GM12892 (cell line): ENCODE results near the gene AHRR.
"Not testable (repeated sequence)": the region's sequence is repeated elsewhere in the genome, so short reads cannot be mapped to it uniquely, and the experiment has no call there.

ENCODE experiments used
- DNase-seq: peaks from one replicate; pipeline ENCODE4 v3.0.0; 2011; ENCODE audit not compliant: insufficient read length
- FAIRE-seq: peaks from 2 replicates; lab custom pipeline; 2011; peaks lifted over from hg19 to GRCh38; lab: Jason Lieb, UNC
- POLR2A ChIP-seq: IDR thresholded peaks from 2 replicates; pipeline ENCODE4 v1.6.1; 2011; ENCODE audit warnings: low read depth, low read length, control low read depth
- POLR2AphosphoS5 ChIP-seq: IDR thresholded peaks from 2 replicates; pipeline ENCODE4 v1.6.1; 2011; ENCODE audit warnings: low read depth, low read length, control low read depth
- TAF1 ChIP-seq: IDR thresholded peaks from 2 replicates; pipeline ENCODE4 v1.6.1; 2011; ENCODE audit warnings: low read depth, mild to moderate bottlenecking, control low read depth, low read length, borderline replicate concordance

The AHRR gene

DNA sequence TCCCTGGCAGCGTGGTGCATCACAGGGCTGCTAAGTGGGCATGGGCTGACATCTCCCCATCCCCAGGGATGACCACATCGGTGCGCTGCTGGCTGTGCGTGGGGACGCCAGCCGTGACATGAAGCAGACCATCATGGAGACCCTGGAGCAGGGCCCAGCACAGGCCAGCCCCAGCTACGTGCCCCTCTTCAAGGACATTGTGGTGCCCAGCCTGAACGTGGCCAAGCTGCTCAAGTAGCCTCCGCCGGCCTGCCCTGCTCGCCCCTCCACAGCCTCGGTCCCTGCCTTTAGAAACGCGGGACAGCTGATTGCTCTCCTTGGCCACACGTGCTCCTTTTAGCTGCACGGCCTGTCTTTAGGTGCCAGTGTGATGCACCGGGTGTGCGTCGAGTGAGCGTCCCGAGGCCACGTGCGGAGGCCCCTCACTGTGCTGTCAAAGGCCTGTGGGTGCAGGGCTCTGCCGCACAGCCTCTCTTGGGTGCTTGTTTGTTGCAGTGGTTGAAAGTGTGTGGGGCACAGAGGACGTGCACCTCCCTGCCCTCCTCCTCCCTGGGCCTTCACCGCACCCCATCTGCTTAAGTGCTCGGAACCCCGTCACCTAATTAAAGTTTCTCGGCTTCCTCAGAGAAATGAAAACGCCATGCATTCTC, 145.3 kb downstream of the AHRR start:
- FAIRE-seq (no peak), DNase-seq (no peak)

DNA sequence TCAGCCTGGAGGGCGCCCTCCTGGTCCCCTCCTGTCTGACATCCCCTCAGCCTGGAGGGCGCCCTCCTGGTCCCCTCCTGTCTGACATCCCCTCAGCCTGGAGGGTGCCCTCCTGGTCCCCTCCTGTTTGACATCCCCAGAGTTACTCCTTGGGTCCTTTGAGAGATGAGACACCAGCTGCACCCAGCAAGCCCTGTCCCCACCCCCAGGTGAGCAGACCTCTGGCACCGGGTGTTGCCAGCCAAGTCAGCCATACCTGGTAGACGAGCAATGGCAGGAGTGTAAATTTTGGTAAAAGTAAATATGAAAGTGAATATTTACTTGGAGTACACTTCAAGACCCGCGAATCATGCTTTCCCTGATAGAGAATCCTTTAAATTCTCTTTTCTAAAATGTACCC, 146.9 kb downstream of the AHRR start:
- DNase-seq (no peak), FAIRE-seq (no peak)
- TF ChIP-seq POLR2AphosphoS5 (no peak), TAF1 (no peak), POLR2A (no peak)

More for the DNA sequence above, 145.3 kb downstream of the AHRR start:
- TF ChIP-seq TAF1, result no peak
- no peak for TF ChIP-seq POLR2A
- TF ChIP-seq POLR2AphosphoS5, result no peak

GRCh38 chr5:469752-470483, 148.4 kb downstream of the AHRR start:
- DNase-seq (no peak), FAIRE-seq (no peak)
- TF ChIP-seq POLR2A, result no peak; the same call in 1 of the 2 replicates
- TF ChIP-seq POLR2AphosphoS5, result peak; percentile 40
- no peak for TF ChIP-seq TAF1

DNA sequence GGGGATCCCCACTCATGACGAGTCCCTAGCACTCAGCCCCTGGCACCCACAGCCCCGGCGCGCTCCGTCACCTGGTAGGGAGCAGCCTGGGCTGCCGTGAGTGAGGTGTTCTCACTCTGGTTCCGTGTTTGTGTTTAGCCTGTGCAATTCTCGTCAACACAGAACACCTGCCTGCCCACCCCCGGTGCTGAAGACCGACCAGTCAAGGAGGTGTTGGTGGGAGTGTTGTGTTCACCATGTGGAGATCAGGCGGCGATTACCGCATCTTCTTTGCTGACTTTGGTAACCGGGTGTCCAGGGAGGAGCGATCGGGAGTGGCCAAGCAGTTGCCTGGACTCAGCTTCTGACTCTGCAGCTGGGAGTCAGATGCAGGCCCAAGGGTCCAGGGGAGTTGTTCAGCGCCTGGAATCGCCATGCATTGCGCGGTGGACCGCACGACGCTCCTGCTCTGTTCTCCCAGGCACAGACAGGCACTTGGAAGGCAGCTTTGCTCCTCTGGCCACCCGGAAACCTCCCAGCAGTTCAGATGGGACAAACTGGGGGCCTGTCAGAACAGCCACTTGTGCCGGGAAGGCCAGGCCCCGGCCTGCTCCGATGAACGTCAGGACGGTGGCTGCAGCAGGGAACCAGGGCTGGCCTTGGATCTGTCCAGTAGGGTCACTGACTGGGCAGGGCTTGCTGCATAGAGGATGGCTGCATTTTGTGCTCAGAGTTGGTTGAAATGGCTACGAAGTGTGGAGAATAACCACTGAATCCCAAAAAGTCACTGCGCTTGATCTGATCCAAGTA, 149.6 kb downstream of the AHRR start:
- peak; percentile 39; the same call in 1 of the 2 replicates for TF ChIP-seq POLR2A
- no peak for TF ChIP-seq TAF1
- no peak for FAIRE-seq
- no peak for DNase-seq

DNA sequence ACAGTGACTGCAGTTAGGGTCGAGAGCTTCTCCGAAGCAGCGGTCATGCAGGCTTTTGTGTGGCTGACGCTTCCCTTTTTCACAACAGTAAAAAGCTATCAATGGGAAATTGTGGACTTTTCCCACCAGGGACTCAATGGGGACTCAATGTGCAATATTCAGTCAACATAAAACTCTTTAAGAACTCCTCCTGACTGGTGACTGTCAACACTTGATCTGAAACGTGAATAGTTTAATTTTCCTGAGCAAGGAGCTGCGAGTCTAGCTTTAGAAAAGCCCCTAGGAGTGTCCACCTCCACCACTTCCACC, 150.2 kb downstream of the AHRR start:
- no peak for DNase-seq
- no peak for FAIRE-seq
- TF ChIP-seq TAF1, result no peak
- no peak; the same call in 1 of the 2 replicates for TF ChIP-seq POLR2A
- no peak for TF ChIP-seq POLR2AphosphoS5

DNA sequence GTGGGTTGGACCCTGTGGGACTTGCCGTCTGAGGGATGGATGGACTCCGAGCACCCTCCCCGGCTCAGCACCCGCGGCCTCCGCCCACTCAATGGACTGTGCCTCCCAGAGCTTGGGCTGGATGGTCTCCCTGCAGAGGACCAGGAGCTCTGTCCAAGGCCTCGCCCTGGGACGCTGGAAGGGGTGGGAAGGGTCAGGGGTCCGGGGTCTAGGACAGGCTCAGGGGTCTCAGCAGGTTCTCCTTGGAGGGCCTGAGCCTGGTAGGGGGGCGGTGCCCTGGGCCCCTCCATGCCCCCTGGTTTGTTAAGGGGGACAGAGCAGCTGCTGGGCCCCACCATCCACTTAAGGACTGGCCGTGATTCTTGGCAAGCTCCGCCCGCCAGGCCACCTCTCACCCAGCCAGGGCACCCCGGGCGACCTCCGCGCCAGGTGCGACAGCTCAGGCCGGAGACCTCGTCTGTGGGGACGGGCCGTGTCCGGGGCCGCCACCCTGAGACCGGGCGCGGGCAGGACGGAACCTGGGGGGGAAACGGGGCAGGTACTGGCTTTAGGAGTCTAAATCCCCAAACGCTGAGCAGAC, 150.7 kb downstream of the AHRR start:
- DNase-seq, result no peak
- peak; percentile 24 for FAIRE-seq
- TF ChIP-seq TAF1 (no peak), POLR2AphosphoS5 (no peak; the same call in 1 of the 2 replicates), POLR2A (no peak)

DNA sequence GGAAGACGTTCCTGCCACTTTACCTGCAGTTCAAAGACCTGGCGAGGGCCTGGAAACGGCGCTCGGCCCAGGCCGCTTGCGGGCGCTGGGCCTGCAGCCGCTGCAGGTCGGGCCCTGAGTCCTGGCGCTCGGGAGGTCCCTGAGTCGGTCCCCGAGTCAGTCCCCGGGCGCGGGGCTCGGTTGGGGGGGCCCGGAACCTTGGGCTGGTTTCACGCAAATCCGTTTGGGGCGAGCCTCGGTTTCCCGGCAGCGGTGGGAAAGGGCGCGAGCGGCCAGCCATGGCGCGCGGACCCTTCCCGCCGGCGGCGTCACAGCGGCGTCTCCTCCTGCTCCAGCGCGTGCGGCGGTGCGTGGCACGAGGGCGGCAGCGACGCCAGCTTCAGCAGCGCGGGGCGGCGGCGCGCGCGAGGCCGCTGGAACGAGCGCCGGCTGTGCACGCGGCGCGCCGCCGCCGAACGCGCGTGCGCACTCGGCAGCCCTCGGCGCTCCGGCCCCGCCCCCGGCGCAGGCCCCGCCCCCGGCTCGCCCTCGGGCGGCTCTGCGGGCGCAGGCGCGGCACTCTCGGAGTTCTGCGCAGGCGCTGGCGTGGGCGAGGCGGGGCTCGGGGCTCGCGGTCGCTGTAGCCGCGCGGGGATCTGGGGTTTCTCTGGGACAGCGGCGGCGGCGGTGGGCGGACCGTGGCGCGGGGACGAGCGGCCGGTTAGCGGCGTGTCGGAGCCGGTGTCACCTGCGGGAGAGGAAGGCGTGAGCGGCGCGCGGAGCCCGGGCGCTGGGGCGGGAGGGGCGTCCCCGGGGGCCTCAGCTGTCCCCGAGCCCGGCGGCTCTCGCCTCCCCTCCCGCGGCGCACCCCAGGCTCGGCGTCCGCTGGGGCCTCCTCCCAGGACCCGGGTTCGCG, 151.4 kb downstream of the AHRR start:
- TF ChIP-seq POLR2AphosphoS5 (peak; percentile 76), POLR2A (peak; percentile 80), TAF1 (0 out of 2 replicates have a peak, but pooled peaks have one; percentile 32)
- peak; percentile 97 for DNase-seq
- peak; percentile 100 for FAIRE-seq

DNA sequence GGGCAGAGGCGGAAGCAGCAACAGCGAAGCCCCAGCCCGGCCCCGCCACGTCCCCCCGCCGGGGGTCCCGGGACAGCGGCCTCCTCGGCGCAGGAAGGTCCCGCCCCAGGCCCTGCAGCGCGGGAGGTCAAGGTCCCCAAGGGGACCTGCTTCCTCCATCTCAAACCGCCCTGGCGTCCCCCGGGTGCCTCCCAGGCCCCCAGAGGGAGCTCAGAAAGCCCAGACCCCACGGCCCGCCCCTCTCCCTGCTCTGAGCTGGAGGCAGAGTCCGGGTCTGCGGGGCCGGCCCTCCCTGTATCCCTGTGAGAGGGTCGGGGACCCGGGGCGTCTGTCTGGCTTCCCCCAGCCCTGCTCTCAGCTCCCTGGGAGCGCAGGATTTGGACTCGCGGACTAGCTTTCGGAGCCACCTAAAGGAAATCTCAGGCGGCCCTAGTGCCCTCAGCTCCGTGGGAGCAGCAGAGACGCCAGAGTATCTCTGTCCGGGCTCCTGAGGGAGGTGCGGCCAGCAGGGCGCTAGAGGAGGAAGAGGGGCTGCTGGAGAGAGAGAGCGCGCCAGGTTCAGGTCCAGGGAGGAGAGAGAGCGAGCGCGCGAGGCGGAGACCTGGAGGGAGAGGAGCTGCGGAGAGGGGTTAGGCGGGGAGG, 152.2 kb downstream of the AHRR start:
- no peak for TF ChIP-seq POLR2A
- FAIRE-seq (no peak), DNase-seq (no peak)

GRCh38 chr5:474232-474839, 152.8 kb downstream of the AHRR start:
- not testable (repeated sequence) for DNase-seq, FAIRE-seq
